HG03175 (cell line): ENCODE data around the gene TRAPPC1.

Experiments used
- ATAC-seq: cut with Tn5 transposase; IDR thresholded peaks from one replicate; pipeline ENCODE4 v1.9.1; 2021; ENCODE audit warnings: mild to moderate bottlenecking, moderate library complexity; ENCODE audit not compliant: unreplicated experiment

TRAPPC1 gene

DNA sequence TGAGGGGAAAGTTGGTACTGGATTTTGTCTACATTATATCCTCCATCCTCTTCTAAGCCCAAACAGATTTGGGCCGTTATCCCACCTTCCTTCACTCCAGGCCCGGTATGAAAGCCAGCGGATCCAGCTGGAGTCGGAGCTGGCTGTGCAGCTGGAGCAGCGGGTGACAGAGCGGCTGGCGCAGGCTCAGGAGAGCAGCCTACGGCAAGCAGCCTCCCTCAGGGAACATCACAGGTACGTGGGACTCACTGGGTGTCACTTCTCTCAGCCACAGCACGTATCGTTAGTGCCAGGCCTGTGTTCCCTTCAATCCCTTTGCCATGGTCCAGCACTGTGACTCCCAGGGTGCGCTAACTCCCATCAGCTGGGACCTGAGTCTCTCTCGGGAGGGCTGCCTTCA is 11.5 kb upstream of the TRAPPC1 start:
- ATAC-seq = no peak

DNA sequence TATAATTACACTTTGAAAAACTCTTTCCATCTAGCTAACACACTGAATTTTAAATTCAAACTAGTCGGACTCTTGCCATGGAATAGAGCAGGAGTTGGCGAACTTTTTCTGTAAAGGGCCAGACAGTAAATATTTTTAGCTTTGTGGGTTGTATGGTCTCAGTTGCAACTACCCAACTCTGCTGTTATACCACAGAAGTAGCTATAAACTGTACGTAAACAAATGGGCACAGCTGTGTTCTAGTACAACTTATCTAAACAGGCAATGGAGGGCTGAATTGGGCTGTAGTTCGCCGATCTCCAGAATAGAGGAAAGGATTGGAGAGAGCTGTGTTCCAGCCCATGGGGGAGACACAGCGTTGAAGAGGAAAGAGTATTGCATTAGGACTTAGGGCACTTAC is 9.0 kb upstream of the TRAPPC1 start:
- no peak for ATAC-seq

DNA sequence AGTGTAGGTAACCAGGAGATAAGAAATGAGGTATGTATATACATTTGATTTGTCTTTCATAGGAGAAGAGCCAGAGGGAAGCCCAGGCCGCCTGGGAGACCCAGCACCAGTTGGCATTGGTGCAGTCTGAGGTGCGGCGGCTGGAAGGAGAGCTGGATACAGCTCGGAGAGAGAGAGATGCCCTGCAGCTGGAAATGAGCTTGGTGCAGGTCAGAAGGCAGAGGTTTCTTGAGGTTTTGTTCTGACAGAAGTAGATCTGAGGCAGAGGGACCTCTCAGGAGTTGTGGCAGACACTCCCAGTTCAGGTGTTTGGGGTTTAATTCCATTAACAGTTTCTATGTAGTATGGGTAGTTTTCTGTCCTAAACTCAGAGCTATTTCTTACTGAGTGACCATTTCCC is 8.3 kb upstream of the TRAPPC1 start:
- ATAC-seq = no peak

DNA sequence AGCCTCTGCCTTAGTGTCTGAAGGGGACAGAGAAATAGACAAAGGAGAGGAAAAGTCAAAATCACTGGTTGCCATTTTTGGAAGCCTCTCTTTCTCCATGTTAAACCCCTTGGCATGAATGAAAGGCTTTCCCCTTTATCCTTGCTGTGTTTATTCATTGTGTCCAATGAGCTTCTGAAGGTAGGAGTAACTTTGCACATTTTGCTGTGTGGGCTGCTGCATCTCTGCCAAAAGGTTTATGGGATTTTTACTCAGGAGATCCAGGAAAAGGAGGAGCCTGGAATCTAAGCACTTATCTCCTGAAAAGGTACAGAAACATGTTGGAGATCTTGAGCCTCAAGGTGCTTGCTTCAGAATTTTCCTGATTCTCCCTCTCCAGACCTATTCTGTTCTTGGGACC is 4.1 kb upstream of the TRAPPC1 start:
- no peak for ATAC-seq

DNA sequence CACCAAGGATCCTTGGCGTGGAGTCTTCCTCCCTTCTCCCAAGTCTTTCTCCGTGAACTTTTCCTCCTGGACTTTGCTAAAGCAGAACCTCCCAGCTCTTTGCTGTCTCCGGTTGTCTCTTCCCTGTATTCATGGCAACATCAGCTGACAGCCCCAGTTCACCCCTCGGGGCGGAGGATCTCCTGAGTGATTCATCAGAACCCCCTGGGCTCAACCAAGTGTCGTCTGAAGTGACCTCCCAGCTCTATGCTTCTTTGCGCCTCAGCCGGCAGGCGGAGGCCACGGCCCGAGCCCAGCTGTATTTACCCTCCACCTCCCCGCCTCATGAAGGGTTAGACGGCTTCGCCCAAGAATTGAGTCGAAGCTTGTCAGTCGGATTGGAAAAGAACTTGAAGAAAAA is 1.2 kb upstream of the TRAPPC1 start:
- ATAC-seq = no peak

DNA sequence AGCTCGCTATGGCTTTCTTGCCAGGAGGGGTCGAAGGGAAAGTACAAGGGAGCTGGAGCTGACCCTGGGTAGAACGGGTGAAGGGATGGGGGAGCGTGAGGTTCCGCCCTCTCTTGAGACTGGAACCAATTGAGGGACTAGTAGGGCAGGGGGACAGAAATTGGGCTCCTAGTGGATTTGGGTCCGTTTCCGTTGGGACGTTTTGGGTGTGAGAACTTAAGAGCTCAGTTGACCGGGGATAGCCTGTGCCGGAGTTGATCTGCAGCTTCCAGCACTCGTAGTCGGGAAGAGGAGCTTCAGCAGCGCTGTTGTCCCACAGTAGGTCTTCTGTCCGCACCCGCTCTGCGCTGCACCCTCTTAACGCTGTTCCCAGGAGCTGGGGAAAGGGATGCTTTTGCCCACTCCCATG is 741 bp upstream of the TRAPPC1 start:
- no peak for ATAC-seq

DNA sequence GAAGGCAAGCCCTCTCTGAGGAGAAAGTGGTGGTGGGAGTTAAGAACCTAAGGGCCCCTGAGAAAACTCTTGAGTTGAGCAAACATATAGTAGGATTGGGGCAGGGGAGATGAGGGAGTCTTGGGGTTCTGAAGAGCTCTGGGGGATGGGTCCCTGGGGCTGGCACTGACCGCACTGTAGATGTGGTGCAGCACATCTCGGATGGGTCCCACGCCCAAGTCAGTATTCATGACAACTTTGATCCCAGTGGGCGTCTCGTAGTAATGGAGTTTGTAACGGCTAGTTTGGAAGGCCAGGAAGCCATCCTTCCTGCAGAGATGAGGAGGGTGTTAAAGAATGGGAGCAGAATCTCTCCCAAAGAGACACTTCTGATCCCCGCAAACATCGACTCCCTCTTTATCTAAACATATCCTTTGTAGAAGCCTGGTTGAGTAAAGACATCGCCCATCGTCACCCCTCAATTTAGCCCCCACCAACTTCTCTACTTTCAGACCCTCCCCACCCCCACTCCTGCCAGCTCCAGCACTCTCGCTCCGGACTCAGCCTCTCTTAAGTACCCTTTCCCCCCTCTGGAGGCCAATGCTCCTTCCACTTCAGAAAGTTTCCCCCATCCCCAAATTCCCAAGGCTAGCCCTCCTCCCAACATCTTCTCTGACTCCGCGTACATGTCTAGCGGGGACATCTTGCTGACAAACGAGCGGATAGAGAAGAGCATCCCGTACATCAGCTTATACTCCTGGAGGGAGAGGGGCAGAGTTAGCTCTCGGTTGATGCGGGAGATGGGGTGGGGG is 710 bp downstream of the TRAPPC1 start:
- no peak for ATAC-seq

DNA sequence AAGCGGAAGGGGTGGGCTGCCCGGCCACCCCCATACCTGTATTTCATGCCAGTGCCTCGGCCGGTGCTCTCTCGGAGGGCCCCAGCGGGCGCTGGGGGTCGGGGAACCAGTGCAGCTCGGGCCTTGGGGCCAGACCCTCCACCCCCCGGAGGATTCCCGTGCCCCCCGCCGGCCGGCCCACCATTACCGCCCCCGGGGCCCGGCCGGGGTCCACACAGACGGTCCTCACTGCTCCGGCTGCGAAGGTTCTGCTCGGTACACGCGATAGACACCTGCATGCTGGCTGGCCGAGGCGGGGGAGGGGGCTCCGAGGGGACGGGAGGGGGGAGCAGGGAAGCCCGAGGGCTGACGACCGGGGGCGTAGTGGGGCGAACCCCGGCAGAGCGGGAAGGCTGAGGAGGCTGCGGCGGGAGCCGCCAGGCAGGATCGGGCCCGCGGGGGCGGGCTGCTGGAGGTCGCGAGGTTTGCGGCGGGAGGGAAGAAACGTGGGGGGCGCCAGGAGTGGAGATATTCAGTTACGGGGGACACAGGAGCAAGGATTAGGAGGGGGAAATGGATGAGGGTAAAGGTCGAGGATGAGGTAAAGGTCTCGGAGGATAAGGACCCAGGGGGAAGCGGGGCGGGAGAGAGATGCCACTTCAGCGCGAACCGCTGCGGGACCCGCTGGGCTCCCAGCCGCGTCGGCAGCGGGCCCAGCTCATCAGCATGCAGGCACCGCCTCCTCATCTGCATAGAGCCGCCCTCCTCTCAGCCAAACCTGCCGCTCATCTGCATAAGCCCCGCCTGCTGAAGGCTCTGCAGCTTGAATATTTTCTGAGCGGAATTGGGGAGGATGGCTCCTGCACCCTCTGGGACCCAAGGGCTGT is 2.4 kb downstream of the TRAPPC1 start, which contains the start of gene KCNAB3:
Gene KCNAB3, minus strand, starts transcription at position 699 of the 866 bp plus-strand sequence. Its CDS starts 421 bp downstream, at position 278.
- no peak for ATAC-seq

DNA sequence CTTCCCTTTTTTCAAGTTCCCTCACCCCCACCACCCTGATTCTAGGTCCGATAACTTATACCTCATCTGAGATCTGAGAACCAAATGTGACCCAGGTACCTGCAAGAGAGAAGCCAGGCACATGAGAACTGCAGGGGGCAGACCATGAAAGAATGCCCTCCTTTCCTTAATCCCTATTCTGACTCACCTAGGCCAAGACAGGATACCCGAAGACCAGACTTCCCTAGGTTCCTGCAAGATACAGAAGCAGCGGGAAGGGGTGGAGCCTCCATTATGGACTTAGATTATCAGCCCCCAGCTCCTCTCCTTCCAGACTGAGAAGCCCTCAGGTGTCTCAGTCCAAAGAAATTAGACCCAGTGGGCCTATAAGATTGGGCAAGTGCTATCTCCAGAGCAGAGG is 4.2 kb downstream of the TRAPPC1 start:
- no peak for ATAC-seq

DNA sequence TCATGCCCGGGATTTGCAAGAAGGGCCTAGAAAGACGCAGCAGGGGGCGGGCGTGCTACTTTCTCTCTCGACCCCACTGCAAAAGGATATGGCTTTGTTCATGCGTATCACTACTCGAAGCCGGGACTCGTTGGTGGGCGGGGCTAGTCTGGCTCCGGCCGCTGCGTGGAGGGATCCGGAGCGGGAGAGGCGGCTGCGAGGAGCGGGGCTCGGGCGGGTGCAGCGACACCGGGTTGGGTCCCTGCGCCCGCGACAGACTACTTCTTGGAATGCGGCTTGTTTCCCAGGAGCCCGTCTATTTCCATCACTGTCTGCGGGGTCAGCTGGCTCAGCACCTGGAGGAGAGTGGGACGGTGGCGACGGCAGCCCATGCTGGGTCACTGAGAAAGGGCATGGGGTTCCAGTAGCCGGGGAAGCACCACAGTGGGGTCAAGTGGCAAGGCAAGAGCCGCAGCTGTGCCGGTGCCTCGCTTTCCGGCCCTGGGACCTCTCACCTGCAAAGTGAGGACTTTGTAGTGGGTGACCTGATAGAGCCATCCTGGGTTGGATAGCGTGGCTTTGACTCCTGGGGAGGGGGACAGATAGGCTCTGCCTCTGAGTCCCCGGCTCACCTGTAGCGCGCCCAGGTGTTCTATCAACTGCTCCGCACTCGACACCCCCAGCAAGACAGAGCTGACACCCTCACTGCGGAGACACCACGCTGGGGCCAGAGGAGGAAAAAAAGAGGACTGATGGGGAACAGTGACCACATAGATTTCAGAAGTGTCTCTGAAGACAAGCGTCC is 8.7 kb downstream of the TRAPPC1 start:
- ATAC-seq = no peak

DNA sequence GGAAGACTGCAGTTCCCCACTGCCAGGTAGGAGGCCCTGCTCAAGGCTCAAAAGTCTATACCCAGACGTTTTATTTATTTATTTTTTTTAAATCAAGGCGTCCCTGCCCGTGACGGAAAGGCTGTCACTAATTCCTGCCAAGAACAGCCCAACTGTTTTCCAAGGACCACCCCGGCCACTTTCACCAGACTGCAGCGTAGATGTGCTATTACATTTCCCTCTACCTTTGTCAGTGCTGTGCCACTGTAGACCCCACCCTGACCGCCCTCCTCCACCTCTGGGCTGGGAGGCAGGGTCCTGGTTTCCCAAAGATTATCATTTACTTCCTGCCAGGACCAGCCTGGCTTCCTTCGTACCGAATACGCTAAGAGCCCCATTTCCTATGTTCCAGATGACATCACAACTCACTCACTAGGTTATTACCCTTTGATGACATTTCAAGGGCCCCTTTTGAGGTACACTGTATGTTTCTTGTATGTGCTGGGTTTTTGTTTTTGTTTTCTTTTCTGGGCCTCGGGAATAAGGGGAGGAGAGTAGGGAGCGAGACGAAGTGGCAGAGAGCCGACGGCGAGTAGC is 9.4 kb downstream of the TRAPPC1 start:
- ATAC-seq = no peak

DNA sequence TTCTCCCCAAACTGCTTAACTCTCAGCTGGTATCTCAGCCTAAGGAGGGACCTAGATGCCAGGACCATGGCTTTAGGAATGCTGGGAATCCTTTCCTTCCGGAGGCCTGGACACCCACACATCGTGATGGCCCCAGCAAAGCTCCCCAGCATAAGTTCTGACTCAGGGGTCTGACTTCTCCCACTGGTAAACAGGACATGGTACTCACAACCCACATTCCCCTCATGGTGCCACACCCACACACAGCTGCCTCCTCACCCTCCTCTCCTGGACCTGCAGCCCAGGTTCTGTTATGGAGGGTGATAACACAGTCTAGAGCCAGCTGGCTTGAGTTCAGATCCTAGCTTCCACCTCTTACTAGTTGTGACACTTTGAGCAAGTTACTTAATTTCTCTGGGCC is 14.9 kb downstream of the TRAPPC1 start:
- no peak for ATAC-seq

DNA sequence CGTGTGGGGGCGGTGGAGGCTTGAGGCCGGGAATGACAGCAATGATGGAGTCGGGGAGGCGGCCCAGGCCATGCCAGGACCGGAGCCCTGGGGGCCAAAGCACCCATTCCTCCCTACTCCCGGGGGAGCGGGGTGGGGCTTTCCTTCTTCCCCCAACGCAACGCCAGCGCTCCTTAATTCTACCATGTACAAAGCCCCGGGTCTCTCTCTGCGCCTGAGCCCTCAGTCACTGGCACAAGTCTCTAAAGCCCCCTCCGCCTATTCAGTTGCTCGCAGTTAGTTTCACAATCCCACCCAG is 15.4 kb downstream of the TRAPPC1 start:
- no peak for ATAC-seq

DNA sequence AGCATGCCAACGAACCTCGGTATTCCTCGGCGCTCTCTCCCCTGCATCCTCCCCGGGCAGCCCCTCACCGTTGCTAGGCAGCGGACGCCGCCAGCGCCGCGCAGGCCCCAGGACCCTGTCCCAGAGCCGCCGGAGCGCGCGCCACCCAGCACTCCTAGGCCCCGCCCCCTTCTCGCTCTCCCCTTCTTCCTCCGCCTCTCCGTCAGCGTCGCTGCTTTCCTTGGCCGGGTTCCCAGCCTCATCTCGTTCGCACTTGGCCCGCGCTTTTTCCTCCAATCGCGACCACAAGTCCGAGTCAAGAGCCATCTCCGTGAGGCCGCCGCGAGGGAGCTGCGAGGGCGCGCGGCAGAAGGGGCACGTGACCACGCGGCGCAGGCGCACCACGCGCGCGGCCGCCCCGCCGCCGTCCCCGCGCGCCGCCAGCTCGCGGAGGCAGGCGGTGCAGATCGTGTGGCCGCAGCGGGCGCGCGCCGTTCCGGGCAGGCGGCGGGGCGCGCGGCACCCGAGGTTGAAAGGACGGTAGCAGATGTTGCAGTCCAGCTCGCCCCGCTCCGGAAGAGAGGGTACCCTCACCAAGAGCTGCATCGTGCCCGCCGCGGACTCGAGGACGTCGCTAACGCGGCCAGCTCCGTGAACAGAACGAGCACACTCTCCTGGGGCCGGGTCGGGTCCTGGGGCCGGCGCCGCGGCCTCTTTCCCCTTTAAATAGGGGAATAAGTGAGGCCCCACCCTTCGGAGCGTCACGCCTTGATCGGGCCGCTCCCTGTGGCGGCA is 15.9 kb downstream of the TRAPPC1 start, which contains the start of gene RNF227:
Gene RNF227, minus strand, starts transcription at position 679 of the 774 bp plus-strand sequence. Its CDS starts 94 bp downstream, at position 585.
- peak; percentile 76 for ATAC-seq

DNA sequence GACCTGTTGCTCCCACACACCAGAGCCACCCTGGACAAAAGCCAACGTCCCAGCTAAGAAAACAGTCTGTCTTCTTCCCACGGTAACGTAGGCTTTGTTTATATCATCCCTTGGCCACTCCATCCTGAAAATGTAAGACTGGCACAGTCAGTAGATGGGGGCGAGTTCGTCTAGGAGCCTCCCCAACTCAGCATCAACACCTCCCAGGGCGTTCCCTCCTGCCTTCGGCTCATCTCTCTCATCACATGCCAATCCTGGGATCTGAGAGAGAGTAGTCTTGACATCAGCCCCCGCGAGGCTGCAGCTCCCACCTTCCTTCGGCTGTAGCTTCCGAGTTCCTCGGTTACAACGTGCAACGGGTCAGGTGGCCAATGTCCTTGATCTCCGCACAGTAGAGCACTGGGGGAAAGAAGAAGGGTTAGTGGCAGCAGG is 16.6 kb downstream of the TRAPPC1 start:
- no peak for ATAC-seq

DNA sequence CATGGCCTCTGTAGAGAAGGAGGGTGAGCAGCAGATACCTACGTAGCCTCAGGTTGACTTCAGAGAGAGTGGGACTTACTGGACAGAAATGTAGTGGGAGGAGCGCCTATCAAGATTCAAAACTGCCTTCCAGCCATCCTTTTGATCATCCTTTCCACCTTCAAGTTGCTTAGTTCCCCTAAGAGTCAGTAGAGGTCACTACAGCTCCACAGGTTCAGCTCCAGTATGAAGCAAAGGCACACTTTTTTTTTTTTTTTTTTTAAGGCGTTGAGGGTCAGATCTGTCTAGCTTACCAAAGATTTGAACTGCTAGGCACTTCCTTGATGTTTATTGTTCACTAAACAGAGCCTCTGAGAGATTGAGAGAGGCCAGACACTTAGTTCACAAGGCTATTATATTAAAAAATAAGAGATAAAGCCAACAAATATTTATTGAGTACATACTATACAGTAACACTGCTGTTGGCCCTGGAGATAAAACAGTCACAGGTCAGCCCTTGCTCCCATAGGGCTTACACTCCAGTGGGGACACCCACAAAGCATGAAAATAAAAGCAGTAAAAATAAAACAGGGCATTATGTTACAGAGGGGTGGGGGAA is 18.7 kb downstream of the TRAPPC1 start:
- no peak for ATAC-seq

DNA sequence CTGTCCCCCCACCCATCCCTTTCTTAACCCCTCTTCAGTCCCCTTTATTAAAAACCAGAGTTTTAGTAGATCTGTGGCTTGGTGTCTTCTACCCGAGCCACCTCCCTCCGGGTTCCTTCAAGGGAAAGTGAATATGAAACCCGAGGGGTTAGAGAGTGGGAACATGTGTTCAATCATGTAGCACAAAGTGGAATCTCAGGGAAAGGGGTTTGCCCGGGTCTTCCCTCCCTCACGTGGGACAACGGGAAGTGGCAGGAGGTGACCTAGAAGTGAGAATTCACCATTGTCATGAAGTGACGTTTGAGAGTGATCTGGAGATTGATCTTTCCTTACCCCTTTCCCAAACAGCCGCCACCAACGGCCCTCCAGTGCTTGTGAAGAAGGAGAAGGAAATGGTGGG is 20.6 kb downstream of the TRAPPC1 start:
- no peak for ATAC-seq

DNA sequence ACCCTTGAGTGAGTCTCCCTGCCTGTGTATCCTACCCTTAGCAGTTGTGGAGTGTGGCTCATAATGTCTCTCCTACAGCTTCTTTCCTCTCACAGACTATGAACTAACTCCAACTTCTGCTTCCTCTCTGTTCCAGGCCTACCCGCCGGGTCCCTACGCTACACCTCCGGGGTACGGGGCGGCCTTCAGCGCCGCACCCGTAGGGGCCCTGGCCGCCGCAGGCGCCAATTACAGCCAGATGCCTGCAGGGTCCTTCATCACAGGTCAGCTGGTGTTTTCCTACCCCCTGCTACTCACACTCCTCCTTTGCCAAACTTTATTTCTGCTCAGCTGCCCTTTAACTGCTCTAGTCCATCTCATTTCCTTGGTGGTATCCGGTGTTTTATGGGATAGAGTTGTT is 21.0 kb downstream of the TRAPPC1 start:
- no peak for ATAC-seq

DNA sequence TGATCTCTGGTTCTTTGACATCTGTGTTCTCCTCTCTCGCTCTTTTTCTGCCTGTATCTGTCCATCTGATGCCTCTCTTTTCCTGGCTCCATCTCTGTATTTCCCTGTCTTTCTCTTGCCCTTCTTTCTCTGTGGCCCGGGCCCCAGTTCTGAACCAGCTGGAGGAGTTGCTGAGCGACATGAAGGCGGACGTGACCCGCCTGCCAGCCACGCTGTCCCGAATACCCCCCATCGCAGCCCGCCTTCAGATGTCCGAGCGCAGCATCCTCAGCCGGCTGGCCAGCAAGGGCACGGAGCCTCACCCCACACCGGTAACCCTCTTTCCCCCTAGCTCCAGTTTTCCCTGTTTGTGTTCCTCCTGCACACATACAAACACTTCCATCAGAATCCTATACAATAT is 21.5 kb downstream of the TRAPPC1 start:
- no peak for ATAC-seq

DNA sequence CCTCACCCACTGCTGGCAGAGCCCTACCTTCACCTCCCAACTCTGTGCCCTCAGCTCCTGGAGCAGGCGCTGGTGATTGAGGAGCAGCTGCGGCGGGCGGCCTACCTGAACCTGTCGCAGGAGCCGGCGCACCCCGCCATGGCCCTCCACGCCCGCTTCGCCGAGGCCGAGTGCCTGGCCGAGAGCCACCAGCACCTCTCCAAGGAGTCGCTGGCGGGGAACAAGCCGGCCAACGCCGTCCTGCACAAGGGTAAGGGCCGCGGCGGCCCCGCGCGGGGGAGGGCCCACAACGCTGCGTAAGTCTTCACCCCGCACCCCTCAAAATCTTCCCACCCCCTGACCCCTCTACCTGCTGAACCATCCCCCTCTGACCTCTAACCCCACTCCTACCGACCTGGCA is 22.7 kb downstream of the TRAPPC1 start:
- no peak for ATAC-seq
